Amniotic epithelial cell (primary cell): Measurements from ENCODE around the gene SYK.
"Not testable (repeated sequence)": the region's sequence is repeated elsewhere in the genome, so short reads cannot be mapped to it uniquely, and the experiment has no call there.

Experiments
- DNase-seq: peaks from one replicate; pipeline ENCODE4 v3.0.0-alpha.2; 2010; ENCODE audit warnings: low read depth

Gene SYK

DNA sequence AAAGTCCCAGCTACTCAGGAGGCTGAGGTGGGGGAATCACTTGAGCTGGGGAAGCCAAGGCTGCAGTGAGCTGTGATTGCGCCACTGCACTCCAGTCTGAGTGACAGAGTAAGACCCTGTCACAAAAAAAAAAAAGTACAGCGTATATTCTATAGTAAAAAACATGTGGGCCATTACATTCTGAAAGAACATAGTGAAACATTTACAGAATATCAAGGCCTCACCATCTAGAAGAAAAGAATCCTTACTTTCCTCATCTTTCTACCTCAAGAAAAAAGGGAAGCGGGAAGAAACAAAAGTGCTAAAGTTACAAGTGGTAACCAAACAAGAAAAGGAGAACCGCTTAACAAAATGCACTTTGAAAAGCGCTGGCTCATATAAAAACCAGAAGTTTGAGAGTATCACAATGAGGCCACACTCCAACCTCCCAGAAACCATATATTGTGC lies 5.7 kb upstream of the SYK start:
- no peak for DNase-seq

- DNase-seq = no peak
Measured at GRCh38 chr9:90799271-90799852, 2.3 kb upstream of the SYK start.

GRCh38 chr9:90801973-90802322 lies 329 bp downstream of the SYK start:
- no peak for DNase-seq

GRCh38 chr9:90802386-90802985 lies 867 bp downstream of the SYK start:
- DNase-seq = no peak

- DNase-seq = no peak
Measured at GRCh38 chr9:90803860-90804593, 2.4 kb downstream of the SYK start.

DNA sequence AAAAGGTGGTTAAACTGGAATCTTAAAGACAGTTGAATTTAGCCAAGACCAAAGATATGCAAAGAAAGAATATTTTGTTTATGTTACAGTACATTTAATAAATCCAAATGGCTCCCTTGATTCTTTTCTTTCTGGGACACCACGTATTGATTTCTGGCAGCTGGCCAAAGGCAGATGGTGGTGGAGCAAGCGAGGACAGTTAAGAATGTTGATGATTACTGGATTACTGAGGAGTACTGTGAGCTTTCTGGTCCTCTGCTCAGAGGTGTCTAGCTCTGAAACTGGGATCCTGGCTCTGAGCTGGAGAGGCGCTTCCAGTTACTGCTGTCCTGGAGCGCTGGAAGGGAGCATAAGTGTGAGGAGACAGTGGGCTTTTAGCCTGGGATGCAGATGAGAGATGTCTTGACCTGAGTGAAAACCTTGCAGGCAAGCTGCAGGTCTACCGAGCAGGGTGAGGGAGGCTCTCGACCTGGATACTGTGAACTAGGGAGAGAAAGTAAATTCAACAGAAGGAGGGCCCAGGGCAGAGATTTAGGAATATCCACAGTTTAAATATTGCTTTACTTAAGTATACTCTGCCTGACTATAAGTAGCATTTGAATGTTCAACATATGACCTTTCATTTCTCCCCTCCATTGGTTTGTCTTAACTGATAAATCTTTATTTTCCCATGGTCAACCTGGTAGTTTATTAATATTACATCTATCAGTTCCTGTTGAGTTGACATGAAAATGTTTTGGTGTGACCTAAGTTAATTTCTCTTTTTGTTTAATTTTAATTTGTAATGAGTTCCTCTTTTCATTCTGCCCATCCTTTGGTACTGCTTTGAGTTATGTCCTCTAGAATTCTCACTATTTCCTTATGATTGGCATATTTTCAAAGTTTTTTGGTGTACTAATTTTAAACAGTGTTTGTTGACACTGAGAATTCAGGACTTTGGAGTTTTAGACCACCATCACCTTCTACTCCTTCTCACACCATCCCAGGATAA lies 3.7 kb downstream of the SYK start:
- DNase-seq = no peak

GRCh38 chr9:90807006-90807405 lies 5.4 kb downstream of the SYK start:
- no peak for DNase-seq

DNA sequence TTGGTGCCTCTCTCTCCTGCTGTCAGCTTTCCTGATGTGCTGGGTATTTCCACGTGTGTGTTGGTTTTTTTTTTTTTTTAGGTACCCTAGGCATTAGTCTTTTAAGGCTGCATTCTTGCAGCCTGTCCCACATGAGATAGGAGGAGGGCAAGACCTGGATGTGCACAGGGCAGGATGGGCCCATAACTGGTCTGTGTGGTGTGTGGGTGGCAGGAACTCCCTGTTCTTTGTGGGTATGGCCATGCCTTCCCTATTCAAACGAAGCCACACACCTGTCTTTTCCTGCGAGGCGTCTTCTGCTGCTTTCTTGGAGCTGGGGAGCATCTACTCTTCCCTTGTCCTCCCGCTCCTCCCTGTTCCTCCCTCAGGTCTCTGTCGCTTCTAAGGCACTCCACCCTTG lies 6.8 kb downstream of the SYK start:
- no peak for DNase-seq

DNA sequence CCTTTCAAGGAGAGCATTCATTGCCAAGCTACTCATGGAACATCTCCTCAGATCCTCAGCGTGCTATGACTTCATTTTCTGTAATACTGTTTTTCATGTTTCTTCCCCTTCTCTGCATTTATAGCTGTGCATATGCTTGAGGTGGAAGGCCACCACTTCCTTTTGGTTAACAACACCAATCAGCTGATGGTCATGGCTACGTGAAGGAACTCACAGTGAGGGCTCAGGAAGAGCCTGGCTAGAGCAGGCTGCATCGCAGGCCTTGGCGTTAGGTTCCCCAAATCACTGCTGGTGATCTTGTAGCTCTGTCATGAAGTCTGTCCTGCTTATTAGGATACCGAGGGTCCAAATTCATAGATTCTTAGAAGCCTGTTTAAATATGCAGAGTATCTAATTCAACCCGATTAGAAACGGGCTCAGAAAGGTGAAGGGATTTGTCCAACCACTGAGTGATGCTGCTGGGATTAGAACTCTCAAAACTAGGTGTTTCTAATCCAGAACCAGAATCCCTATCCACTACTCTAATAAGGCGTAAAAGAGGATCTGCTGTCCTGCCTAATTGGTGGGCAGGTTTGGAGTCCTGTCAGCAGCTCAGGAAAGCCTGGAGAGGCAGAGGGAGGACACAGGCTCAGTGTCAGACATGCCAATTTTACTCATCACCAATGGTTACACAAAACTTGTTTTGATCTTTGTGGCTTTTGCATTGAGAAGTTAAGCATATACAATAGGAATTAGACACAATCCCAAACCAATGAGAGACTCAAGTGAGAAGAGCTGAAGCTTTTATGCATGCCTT lies 7.5 kb downstream of the SYK start:
- no peak for DNase-seq

DNA sequence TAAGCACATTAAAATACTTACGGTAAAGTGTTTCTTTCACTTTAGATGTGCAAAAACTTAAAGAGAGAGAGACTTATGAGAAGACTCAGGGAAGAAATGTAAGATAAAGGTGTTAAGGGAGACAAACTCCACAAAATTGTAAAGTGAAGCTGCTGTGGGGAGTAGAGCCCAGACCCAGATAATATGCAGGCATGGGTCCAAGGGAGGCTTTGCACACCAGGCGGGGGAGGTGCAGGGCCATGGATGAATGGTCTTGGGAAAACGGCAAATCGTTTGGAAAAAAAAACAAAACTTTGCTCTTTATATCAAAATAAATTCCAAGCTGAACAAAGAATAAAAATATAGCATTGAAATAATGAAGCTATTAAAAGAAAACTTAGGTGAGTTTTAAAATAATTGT lies 9.1 kb downstream of the SYK start:
- DNase-seq = no peak

DNA sequence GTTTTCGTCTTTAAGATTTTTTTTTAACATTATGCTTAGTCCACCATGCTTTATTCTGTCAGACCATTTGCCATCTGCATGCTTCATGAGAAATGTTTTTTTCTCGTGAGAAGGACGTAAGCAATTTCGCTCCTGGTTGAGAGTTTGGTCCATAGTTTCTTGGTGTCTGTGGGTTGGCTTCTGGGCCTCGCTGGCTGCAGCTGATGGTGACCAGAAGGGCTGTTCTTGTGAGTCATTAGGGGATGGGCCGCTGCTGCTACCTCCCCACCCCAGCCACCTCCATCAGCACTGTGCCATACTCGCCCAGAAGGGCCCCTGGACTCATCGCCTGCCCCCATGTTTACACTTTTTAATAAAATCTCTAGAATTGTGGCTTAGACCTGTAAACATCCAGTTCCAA lies 11.4 kb downstream of the SYK start:
- DNase-seq = no peak

DNA sequence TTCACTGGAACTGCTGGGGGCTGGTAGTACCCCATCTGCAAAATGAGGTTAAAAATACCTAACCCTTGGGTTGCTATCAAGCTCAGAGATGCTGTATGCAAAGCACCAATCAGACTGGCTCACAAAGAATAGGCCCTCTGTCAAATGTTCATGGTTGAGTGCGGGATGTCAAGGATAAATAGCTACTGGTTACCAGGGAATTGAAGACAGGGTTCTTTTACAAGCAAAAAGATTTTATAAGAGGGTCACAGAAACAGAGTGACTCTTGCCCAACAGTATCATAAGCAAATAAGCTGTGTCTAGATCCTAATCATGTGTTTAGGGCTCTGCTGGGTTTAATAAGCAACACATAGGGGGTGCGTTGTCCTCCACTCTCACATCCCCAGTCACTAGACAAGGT lies 11.9 kb downstream of the SYK start:
- no peak for DNase-seq

DNA sequence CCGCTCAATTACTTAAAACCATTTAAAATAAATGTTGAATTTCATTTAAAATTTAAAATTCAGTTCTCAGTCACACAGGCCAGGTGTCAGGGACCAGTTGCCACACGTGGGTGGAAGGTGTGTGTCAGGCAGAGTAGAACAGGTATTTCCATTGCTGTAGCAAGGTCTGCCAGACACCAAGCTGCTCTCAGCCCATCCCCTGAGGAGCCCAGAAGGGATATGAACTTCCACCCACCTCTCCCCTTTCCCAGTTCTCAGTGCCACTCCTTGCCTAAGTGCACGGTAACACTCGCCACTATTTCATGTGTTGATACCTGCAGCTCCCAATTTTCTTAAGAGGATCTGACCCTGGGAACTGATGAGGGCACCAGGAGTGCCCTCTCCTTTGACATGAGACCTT lies 12.7 kb downstream of the SYK start:
- DNase-seq = no peak

DNA sequence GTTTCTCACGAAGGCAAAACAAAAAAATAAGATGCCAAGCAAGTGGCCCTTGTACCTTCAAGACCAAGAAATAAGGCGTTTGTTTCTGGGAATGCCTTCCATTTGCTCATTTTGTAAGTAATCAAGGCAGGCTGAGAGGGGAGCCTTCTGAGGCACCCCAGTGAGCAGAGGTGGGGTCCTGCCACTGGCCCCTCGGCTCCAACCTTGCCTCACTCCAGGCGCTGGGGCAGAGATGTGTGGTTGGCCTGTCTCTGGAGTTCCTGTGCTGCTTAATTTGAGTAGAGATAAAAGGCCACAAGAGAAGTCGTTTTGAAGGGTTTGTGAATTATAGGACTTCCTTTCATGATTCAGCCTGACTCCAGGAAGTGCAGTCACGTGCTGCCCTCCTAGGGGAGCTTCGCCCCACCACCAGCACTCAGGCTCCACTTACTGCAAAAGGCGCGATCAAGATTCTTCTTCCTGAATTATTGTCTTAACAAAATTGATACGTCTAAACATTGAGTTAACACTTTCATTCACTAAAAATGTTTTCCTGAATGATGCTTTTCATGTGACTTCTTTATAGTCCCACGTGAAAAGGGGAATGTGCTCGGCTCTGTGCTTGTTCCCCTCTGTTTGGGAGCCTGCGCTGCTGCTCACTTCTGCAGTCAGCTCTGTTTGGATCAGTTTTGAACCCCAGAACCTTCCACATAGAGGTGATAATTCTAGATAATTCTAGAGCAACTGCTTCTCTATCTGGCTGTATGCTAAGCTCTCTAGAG lies 13.7 kb downstream of the SYK start:
- DNase-seq = peak; percentile 1

- no peak for DNase-seq
Measured at GRCh38 chr9:90815944-90816357, 14.3 kb downstream of the SYK start.

DNA sequence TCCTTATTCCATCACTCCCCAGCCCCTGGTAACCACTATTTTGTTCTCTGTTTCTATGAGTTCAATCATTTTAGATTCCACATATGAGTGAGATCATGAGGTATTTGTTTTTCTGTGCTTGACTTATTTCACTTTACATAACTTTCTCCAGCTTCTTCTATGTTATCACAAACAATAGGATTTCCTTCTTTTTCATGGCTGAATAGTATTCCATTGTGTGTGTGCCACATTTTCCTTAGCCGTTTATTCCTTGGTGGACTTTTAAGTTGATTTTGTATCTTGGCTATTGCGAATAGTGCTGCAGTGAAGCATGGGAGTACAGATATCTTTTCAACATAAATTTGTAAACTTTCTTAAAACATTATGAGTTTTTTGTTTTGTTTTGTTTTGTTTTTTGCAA lies 15.1 kb downstream of the SYK start:
- DNase-seq = no peak

DNA sequence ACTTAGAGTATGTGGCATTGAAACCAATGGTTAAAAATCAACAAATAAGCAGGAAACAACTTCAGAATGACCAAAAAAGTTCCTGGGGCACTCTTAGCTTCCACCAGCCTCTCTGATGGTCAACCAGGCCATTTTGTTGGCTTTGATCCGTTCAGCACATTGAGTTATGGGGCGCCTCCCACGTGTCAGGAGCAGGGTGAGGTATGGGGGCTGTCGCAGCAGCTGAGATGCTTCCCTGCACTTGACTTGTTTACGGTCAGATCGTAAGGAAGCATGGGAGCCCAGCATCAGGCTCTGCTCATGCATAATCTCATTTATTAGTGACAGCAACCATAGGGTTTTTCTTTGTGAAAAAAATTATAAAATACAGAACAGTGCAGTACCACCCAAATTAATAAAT lies 16.7 kb downstream of the SYK start:
- no peak for DNase-seq

GRCh38 chr9:90820406-90820805 lies 18.8 kb downstream of the SYK start:
- not testable (repeated sequence) for DNase-seq

- DNase-seq = not testable (repeated sequence)
Measured at GRCh38 chr9:90821236-90821635, 19.6 kb downstream of the SYK start.

DNA sequence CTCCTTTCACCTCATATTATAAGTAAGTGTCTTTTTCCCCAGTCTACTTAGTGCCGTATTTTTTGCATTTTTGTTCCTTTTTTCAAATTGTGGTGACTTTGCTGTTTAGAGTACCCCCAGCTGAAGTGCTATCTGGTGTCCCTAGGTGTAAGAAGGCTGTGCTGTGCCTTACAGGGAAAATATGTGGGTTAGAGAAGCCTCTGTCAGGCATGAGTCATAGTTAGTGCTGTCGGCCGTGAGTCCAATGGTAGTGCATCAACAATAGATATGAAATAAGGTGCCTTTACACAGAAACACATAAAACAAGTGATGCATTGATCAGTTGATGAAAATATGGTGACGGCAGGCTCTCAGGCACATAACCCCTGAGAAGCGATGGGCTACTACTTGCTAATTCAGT lies 20.1 kb downstream of the SYK start:
- DNase-seq = no peak

- no peak for DNase-seq
Measured at GRCh38 chr9:90822866-90823265, 21.2 kb downstream of the SYK start.
